HEK293 (cell line): ENCODE results near the gene FTO.

Experiments used
- CTCF ChIA-PET: fragments of 350-600 bp; formaldehyde crosslinking; extraction: SDS; loops from one replicate; lab custom pipeline; 2021; ENCODE audit warnings: antibody characterized with exemption; lab: Yijun Ruan, JAX
- POLR2A ChIA-PET: fragments of 300-600 bp; formaldehyde crosslinking; extraction: SDS; loops from one replicate; lab custom pipeline; 2020; ENCODE audit warnings: antibody characterized with exemption, inconsistent platforms; lab: Yijun Ruan, JAX
- H3K27ac ChIP-seq: fragments of 200-500 bp; sonication (Bioruptor generic); 2 replicates; pipeline ENCODE4 v1.5.1; 2014; ENCODE audit warnings: low read depth, low read length, control low read depth, inconsistent platforms; ENCODE audit errors: extremely low read depth
- H3K36me3 ChIP-seq, 2 experiments: fragments of 200-500 bp in 1 of 2; sonication (Bioruptor generic) in 1 of 2; 1 replicate in 1 of 2; 2 replicates in 1 of 2; pipeline ENCODE4 v1.5.1; 2014 to 2017; ENCODE audit warnings: inconsistent platforms in 2 of 2, low read length in 2 of 2; ENCODE audit not compliant: control insufficient read depth in 2 of 2, insufficient read depth in 1 of 2
- H3K4me1 ChIP-seq: fragments of 200-500 bp; sonication (Bioruptor generic); 2 replicates; pipeline ENCODE4 v1.5.1; 2014; ENCODE audit warnings: mild to moderate bottlenecking, low read length, inconsistent platforms; ENCODE audit not compliant: control insufficient read depth, insufficient read depth
- H3K4me3 ChIP-seq: 2 replicates; pipeline ENCODE4 v1.5.1; 2011; ENCODE audit warnings: low read depth, mild to moderate bottlenecking, control low read depth, low read length, moderate library complexity
- H3K9me3 ChIP-seq: fragments of 200-500 bp; sonication (Bioruptor generic); 2 replicates; pipeline ENCODE4 v1.5.1; 2014; ENCODE audit warnings: low read depth, low read length, inconsistent platforms; ENCODE audit not compliant: control insufficient read depth, insufficient read depth
- FEZF1 ChIP-seq: fragments of 450-650 bp; formaldehyde crosslinking; IDR thresholded peaks from 2 replicates; pipeline ENCODE4 v1.5.1; 2016; ENCODE audit warnings: missing biosample characterization, missing genetic modification characterization
- GLI2 ChIP-seq: fragments of 450-650 bp; formaldehyde crosslinking; IDR thresholded peaks from 2 replicates; pipeline ENCODE4; 2017; ENCODE audit warnings: missing biosample characterization, missing genetic modification characterization, low read depth, borderline replicate concordance
- KLF8 ChIP-seq: fragments of 450-650 bp; formaldehyde crosslinking; IDR thresholded peaks from 2 replicates; pipeline ENCODE4 v1.5.1; 2016; ENCODE audit warnings: missing biosample characterization, missing genetic modification characterization
- KLF9 ChIP-seq: fragments of 450-650 bp; formaldehyde crosslinking; IDR thresholded peaks from 2 replicates; pipeline ENCODE4 v1.5.1; 2016; ENCODE audit warnings: missing biosample characterization, missing genetic modification characterization, low read depth
- MYNN ChIP-seq: fragments of 450-650 bp; formaldehyde crosslinking; IDR thresholded peaks from 2 replicates; pipeline ENCODE4 v1.5.1; 2016; ENCODE audit warnings: missing biosample characterization, missing genetic modification characterization, borderline replicate concordance
- ZFHX2 ChIP-seq: fragments of 450-650 bp; formaldehyde crosslinking; conservative IDR thresholded peaks from 2 replicates; pipeline ENCODE4 v1.5.1; 2016; ENCODE audit warnings: missing biosample characterization, missing genetic modification characterization
- ZNF121 ChIP-seq: fragments of 450-650 bp; formaldehyde crosslinking; IDR thresholded peaks from 2 replicates; pipeline ENCODE4 v1.5.1; 2016; ENCODE audit warnings: missing biosample characterization, missing genetic modification characterization
- ZNF239 ChIP-seq: fragments of 450-650 bp; formaldehyde crosslinking; IDR thresholded peaks from 2 replicates; pipeline ENCODE4 v1.5.1; 2016; ENCODE audit warnings: missing biosample characterization, missing genetic modification characterization
- ZNF341 ChIP-seq: fragments of 450-650 bp; formaldehyde crosslinking; IDR thresholded peaks from 2 replicates; pipeline ENCODE4; 2016; ENCODE audit warnings: low read depth, missing biosample characterization, missing genetic modification characterization
- ZNF416 ChIP-seq: fragments of 450-650 bp; formaldehyde crosslinking; IDR thresholded peaks from 2 replicates; pipeline ENCODE4 v1.5.1; 2016; ENCODE audit warnings: missing biosample characterization, missing genetic modification characterization
- ZNF521 ChIP-seq: fragments of 450-650 bp; formaldehyde crosslinking; IDR thresholded peaks from 2 replicates; pipeline ENCODE4 v1.5.1; 2017; ENCODE audit warnings: missing biosample characterization, mild to moderate bottlenecking, missing genetic modification characterization
- TF ChIP-seq, protein P1 (sequence below): fragments of 450-650 bp; formaldehyde crosslinking; IDR thresholded peaks from 2 replicates; pipeline ENCODE4 v1.5.1; 2016; ENCODE audit warnings: missing biosample characterization, missing genetic modification characterization
- TF ChIP-seq, protein P2 (sequence below): sonication (generic); formaldehyde crosslinking; IDR thresholded peaks from 2 replicates; pipeline ENCODE4 v1.8.1; 2022; ENCODE audit warnings: mild to moderate bottlenecking, moderate library complexity, missing genetic modification reagents
- TF ChIP-seq, protein P3 (sequence below): fragments of 450-650 bp; formaldehyde crosslinking; IDR thresholded peaks from 2 replicates; pipeline ENCODE4 v1.5.1; 2016; ENCODE audit warnings: missing biosample characterization, missing genetic modification characterization
- TF ChIP-seq, protein P4 (sequence below): fragments of 450-650 bp; formaldehyde crosslinking; IDR thresholded peaks from 2 replicates; pipeline ENCODE4 v1.5.1; 2016; ENCODE audit warnings: missing biosample characterization, missing genetic modification characterization, low read depth
- TF ChIP-seq, protein P5 (sequence below): fragments of 450-650 bp; formaldehyde crosslinking; IDR thresholded peaks from 2 replicates; pipeline ENCODE4 v1.5.1; 2017; ENCODE audit warnings: missing biosample characterization, mild to moderate bottlenecking, missing genetic modification characterization, moderate library complexity
- TF ChIP-seq, protein P6 (sequence below): fragments of 450-650 bp; formaldehyde crosslinking; IDR thresholded peaks from 2 replicates; pipeline ENCODE4 v1.5.1; 2016; ENCODE audit warnings: missing biosample characterization, missing genetic modification characterization

Gene FTO

DNA sequence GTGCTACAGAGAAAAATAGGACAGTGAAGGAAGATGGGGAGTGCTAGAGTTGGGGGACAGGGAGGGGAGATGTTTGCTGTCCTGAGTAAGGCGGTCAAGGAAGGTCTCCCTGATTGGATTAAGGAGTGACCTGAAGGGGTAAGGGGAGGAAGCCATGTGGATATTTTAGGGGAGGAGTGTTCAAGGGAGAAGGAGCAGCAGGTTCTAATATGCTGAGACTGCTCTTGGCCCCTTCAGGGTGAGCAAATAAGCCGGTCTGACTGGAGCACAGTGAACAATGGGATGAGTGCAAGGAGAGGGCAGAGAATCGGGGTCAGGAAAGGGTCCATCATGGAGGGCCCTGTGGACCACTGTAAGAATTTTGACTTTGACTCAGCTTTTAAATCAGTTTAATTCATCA, 393.8 kb downstream of the FTO start:
- H3K27ac ChIP-seq: no peak overlapping the region
- TF ChIP-seq ZNF521: no peak
- TF ChIP-seq, protein P1, sequence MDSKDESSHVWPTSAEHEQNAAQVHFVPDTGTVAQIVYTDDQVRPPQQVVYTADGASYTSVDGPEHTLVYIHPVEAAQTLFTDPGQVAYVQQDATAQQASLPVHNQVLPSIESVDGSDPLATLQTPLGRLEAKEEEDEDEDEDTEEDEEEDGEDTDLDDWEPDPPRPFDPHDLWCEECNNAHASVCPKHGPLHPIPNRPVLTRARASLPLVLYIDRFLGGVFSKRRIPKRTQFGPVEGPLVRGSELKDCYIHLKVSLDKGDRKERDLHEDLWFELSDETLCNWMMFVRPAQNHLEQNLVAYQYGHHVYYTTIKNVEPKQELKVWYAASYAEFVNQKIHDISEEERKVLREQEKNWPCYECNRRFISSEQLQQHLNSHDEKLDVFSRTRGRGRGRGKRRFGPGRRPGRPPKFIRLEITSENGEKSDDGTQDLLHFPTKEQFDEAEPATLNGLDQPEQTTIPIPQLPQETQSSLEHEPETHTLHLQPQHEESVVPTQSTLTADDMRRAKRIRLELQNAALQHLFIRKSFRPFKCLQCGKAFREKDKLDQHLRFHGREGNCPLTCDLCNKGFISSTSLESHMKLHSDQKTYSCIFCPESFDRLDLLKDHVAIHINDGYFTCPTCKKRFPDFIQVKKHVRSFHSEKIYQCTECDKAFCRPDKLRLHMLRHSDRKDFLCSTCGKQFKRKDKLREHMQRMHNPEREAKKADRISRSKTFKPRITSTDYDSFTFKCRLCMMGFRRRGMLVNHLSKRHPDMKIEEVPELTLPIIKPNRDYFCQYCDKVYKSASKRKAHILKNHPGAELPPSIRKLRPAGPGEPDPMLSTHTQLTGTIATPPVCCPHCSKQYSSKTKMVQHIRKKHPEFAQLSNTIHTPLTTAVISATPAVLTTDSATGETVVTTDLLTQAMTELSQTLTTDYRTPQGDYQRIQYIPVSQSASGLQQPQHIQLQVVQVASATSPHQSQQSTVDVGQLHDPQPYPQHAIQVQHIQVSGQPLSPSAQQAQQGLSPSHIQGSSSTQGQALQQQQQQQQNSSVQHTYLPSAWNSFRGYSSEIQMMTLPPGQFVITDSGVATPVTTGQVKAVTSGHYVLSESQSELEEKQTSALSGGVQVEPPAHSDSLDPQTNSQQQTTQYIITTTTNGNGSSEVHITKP (tag by site-specific recombination): peak; percentile 66
- no peak for TF ChIP-seq ZNF341 (tag by site-specific recombination)
- TF ChIP-seq, protein P2, sequence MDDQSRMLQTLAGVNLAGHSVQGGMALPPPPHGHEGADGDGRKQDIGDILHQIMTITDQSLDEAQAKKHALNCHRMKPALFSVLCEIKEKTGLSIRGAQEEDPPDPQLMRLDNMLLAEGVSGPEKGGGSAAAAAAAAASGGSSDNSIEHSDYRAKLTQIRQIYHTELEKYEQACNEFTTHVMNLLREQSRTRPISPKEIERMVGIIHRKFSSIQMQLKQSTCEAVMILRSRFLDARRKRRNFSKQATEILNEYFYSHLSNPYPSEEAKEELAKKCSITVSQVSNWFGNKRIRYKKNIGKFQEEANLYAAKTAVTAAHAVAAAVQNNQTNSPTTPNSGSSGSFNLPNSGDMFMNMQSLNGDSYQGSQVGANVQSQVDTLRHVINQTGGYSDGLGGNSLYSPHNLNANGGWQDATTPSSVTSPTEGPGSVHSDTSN: no peak
- TF ChIP-seq, protein P3, sequence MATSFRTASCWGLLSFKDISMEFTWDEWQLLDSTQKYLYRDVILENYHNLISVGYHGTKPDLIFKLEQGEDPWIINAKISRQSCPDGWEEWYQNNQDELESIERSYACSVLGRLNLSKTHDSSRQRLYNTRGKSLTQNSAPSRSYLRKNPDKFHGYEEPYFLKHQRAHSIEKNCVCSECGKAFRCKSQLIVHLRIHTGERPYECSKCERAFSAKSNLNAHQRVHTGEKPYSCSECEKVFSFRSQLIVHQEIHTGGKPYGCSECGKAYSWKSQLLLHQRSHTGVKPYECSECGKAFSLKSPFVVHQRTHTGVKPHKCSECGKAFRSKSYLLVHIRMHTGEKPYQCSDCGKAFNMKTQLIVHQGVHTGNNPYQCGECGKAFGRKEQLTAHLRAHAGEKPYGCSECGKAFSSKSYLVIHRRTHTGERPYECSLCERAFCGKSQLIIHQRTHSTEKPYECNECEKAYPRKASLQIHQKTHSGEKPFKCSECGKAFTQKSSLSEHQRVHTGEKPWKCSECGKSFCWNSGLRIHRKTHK: no peak
- TF ChIP-seq MYNN: no peak
- TF ChIP-seq, all 188 proteins: peak for 1
- POLR2A ChIA-PET: no interaction called here
- CTCF ChIA-PET: no interaction called here
- no peaks in the 10 kb centered on the region for H3K4me1 ChIP-seq
- no peak overlapping the region for H3K4me3 ChIP-seq
- H3K9me3 ChIP-seq: no peaks in the 10 kb centered on the region
- no peaks in the 10 kb centered on the region for H3K36me3 ChIP-seq

DNA sequence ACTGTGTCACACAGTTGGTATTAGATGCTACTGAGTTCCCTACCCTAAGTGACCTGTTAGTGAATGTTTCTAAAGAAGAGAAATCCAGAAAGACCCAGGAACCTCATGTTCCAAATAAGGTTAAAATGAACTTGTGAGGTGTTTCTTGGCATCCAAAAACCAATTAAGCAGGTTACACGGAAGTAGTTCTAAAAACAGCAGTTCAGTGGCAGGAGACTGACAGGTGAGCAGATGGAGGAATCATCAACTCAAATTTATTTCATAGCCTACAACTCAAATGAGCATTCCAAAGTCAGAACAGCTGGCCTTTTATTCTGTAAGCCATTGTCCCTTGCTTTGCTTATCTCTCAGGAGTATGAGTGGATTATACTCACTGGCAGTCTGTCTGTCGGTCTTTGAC, 394.3 kb downstream of the FTO start:
- ChIA-PET CTCF (no interaction called here), POLR2A (no interaction called here)
- H3K4me3 ChIP-seq: no peak overlapping the region
- no peaks in the 10 kb centered on the region for H3K4me1 ChIP-seq
- TF ChIP-seq ZNF121 (tag by site-specific recombination) (no peak), FEZF1 (0 out of 2 replicates have a peak, but pooled peaks have one; percentile 15)
- H3K36me3 ChIP-seq: no peaks in the 10 kb centered on the region
- H3K27ac ChIP-seq: no peak overlapping the region
- no peaks in the 10 kb centered on the region for H3K9me3 ChIP-seq

DNA sequence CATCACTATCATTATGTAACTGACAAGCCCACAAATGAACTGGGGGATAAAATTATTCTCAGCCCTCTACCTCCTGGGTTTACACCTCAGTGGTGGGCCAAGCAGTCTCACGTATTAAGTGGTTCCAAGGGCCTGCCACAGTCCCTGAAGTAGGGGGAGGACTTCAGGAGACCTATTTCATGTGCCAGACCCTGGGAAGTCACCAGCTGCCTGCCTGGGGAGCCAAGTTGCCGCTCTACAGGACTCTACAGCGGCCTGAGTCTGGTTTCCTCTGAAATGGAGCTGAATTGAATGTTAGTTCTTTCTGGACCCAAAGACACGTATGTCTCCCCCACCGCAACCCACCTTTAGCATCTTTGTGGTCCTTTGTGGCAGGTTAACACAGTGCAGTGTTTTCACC, 395.7 kb downstream of the FTO start:
- ChIA-PET POLR2A (no interaction called here), CTCF (no interaction called here)
- TF ChIP-seq ZNF416 (tag by site-specific recombination): no peak

DNA sequence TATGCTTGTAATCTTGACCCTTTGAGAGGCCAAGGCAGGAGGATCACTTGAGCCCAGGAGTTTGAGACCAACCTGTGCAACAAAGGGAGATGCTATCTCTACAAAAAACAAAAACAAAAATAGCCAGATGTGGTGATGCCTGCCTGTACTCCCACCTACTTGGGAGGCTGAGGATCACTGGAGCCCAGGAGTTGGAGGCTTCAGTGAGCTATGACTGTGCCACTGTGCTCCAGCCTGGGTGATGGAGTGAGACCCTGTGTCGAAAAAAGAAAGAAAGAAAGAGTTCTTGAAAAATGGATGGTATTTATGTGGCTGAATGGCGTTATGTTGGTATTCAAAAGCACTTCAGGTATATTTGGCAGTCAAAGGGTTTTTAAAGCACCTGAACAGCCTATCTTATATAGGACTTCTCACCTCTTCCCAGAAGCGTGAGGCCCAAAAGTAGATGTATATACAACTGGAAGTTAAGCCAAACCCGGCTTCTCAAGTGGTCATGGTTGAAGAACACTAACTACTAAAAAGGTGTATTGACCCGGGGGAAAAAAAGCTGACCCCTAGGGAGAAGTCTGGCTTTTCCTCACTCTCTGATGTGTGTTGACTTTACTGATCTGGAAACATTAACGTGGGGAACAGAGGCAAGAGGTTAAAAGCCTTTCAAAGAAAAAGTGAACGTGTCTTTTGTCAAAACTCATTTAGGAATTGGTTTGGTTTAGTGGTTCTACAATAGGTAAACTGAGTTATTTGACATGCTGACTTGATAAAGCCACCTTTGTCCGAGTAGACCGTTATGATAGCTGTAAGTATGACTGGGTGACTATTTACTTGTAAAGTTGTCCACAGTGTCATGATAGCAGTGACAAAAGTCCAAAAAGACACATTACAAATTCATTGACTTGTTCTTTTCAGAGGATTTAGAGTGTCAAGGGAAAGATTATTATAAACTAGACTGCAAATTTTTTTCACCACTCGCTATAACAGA, 399.2 kb downstream of the FTO start:
- Histone ChIP-seq H3K27ac (no peak overlapping the region), H3K36me3 (no peaks in the 10 kb centered on the region), H3K9me3 (no peaks in the 10 kb centered on the region), H3K4me3 (no peak overlapping the region), H3K4me1 (no peaks in the 10 kb centered on the region)
- ChIA-PET POLR2A (no interaction called here), CTCF (interaction anchor here (0.6 kb wide), 1 partner anchor 469 kb away, joined by 4 read pairs; no protein-coding TSS in a partner anchor)
- TF ChIP-seq, protein P4, sequence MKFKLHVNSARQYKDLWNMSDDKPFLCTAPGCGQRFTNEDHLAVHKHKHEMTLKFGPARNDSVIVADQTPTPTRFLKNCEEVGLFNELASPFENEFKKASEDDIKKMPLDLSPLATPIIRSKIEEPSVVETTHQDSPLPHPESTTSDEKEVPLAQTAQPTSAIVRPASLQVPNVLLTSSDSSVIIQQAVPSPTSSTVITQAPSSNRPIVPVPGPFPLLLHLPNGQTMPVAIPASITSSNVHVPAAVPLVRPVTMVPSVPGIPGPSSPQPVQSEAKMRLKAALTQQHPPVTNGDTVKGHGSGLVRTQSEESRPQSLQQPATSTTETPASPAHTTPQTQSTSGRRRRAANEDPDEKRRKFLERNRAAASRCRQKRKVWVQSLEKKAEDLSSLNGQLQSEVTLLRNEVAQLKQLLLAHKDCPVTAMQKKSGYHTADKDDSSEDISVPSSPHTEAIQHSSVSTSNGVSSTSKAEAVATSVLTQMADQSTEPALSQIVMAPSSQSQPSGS (tag by site-specific recombination): no peak
- no peak for TF ChIP-seq ZFHX2
- no peak for TF ChIP-seq ZNF239 (tag by site-specific recombination)
- no peak for TF ChIP-seq KLF8 (tag by site-specific recombination)
- TF ChIP-seq, protein P5, sequence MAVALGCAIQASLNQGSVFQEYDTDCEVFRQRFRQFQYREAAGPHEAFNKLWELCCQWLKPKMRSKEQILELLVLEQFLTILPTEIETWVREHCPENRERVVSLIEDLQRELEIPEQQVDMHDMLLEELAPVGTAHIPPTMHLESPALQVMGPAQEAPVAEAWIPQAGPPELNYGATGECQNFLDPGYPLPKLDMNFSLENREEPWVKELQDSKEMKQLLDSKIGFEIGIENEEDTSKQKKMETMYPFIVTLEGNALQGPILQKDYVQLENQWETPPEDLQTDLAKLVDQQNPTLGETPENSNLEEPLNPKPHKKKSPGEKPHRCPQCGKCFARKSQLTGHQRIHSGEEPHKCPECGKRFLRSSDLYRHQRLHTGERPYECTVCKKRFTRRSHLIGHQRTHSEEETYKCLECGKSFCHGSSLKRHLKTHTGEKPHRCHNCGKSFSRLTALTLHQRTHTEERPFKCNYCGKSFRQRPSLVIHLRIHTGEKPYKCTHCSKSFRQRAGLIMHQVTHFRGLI (tag by site-specific recombination): no peak
- TF ChIP-seq, protein P6, sequence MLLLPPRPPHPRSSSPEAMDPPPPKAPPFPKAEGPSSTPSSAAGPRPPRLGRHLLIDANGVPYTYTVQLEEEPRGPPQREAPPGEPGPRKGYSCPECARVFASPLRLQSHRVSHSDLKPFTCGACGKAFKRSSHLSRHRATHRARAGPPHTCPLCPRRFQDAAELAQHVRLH: no peak
- no peak for TF ChIP-seq GLI2 (tag by site-specific recombination)
- TF ChIP-seq KLF9 (tag by site-specific recombination): no peak

More for the DNA sequence above, 395.7 kb downstream of the FTO start:
- H3K9me3 ChIP-seq: no peaks in the 10 kb centered on the region
- H3K27ac ChIP-seq: no peak overlapping the region
- no peak overlapping the region for H3K4me3 ChIP-seq
- H3K4me1 ChIP-seq: no peaks in the 10 kb centered on the region
- H3K36me3 ChIP-seq: no peaks in the 10 kb centered on the region
